Fibroblast of lung (primary cell): ENCODE measurements around the gene VPS13C. TPM values are rescaled to one million over a fixed set of nuclear protein-coding genes. Genes with fewer than 3 reads are reported as not detected.

Experiments used
- DNase-seq, 2 donors: peaks; one replicate each; pipeline versions ENCODE4 v3.0.0 to v3.0.0-alpha.2; 2010; ENCODE audit warnings: low read depth in 2 of 2
- H2AFZ ChIP-seq: 2 replicates; pipeline ENCODE4 v1.5.1; 2012; ENCODE audit warnings: low read length, control low read depth, inconsistent platforms
- H3K27ac ChIP-seq: 2 replicates; pipeline ENCODE4 v1.5.1; 2011; ENCODE audit warnings: low read length, control low read depth; ENCODE audit not compliant: insufficient read depth
- H3K27me3 ChIP-seq: 2 replicates; pipeline ENCODE4 v1.5.1; 2011; ENCODE audit warnings: mild to moderate bottlenecking, low read length; ENCODE audit not compliant: control insufficient read depth, insufficient read depth
- H3K36me3 ChIP-seq: 2 replicates; pipeline ENCODE4 v1.5.1; 2011; ENCODE audit warnings: low read length; ENCODE audit not compliant: control insufficient read depth, insufficient read depth
- H3K4me1 ChIP-seq: 2 replicates; pipeline ENCODE4 v1.5.1; 2011; ENCODE audit warnings: low read length; ENCODE audit not compliant: control insufficient read depth, insufficient read depth; ENCODE audit errors: extremely low read depth
- H3K4me2 ChIP-seq: 2 replicates; pipeline ENCODE4 v1.5.1; 2011; ENCODE audit warnings: low read length, control low read depth; ENCODE audit not compliant: insufficient read depth; ENCODE audit errors: extremely low read depth
- H3K4me3 ChIP-seq, 4 experiments: fragments of 200-600 bp in 1 of 4; sonication (generic) in 1 of 4; replicated peaks in 1 of 4; 2 replicates each; pipeline ENCODE4 v1.5.1; 2011 to 2016; ENCODE audit warnings: low read length in 4 of 4, low read depth in 3 of 4, mild to moderate bottlenecking in 3 of 4, control low read depth in 2 of 4, inconsistent platforms in 1 of 4, mixed read lengths in 1 of 4; ENCODE audit not compliant: insufficient read depth in 1 of 4; ENCODE audit errors: control extremely low read depth in 1 of 4
- H3K79me2 ChIP-seq: 2 replicates; pipeline ENCODE4 v1.5.1; 2012; ENCODE audit warnings: mild to moderate bottlenecking, low read length, inconsistent platforms; ENCODE audit not compliant: control insufficient read depth, insufficient read depth
- H3K9ac ChIP-seq: 2 replicates; pipeline ENCODE4 v1.5.1; 2011; ENCODE audit warnings: mild to moderate bottlenecking, low read length, control low read depth; ENCODE audit not compliant: insufficient read depth
- H3K9me3 ChIP-seq: 2 replicates; pipeline ENCODE4 v1.5.1; 2012; ENCODE audit warnings: low read depth, low read length; ENCODE audit not compliant: control insufficient read depth, insufficient read depth
- H4K20me1 ChIP-seq: 2 replicates; pipeline ENCODE4 v1.5.1; 2011; ENCODE audit warnings: low read length; ENCODE audit not compliant: control insufficient read depth, insufficient read depth; ENCODE audit errors: extremely low read depth
- CTCF ChIP-seq, 2 donors: IDR thresholded peaks in 1 of 2; conservative IDR thresholded peaks in 1 of 2; 1 replicate in 1 of 2; 2 replicates in 1 of 2; pipeline ENCODE4 v1.5.1; 2011 to 2012; ENCODE audit warnings: low read length in 2 of 2, control low read depth in 1 of 2, inconsistent platforms in 1 of 2, low read depth in 1 of 2, mild to moderate bottlenecking in 1 of 2
- EZH2 ChIP-seq: IDR thresholded peaks from 2 replicates; pipeline ENCODE4 v1.5.1; 2012; ENCODE audit warnings: low read length, control low read depth, mild to moderate bottlenecking; ENCODE audit errors: missing control alignments
- polyA plus RNA-seq, 2 donors: library from polyadenylated mRNA; depleted of rRNA in 1 of 2; stranded (reverse) in 1 of 2; unstranded in 1 of 2; fragments of >200 nt; gene quantifications; 2 replicates each; pipeline ENCODE4 v1.2.1, GENCODE V29; 2011 to 2012; ENCODE audit warnings: missing spikeins in 1 of 2
- total RNA-seq: library from RNA; depleted of rRNA; stranded (reverse); fragments of >200 nt; gene quantifications from 2 replicates; pipeline ENCODE4 v1.2.1, GENCODE V29; 2014

VPS13C gene
- total and polyA plus RNA-seq, 2 donors (not counting 1 experiment from before 2014, with no cell fraction given): 19.6 to 82.7 TPM

- Histone ChIP-seq H3K27me3 (no peaks in the 10 kb centered on the region), H2AFZ (no peak overlapping the region), H3K9me3 (no peaks in the 10 kb centered on the region), H3K9ac (no peak overlapping the region), H3K79me2 (no peaks in the 10 kb centered on the region), H3K4me1 (no peaks in the 10 kb centered on the region), H3K4me2 (no peak overlapping the region), H3K4me3 (no peak overlapping the region), H4K20me1 (no peaks in the 10 kb centered on the region), H3K27ac (no peak overlapping the region), H3K36me3 (no peaks in the 10 kb centered on the region)
- TF ChIP-seq EZH2 (no peak), CTCF (conservative IDR thresholded peaks at IDR 0.05 in 1 of 2, IDR thresholded peaks at IDR 0.05 in 1 of 2; ENCODE audit: low read depth in 1 of 2, low read length in 2 of 2) (no peak)
- DNase-seq: no peak
Observed at GRCh38 chr15:61892140-61892539, 168.1 kb downstream of the VPS13C start.

DNA sequence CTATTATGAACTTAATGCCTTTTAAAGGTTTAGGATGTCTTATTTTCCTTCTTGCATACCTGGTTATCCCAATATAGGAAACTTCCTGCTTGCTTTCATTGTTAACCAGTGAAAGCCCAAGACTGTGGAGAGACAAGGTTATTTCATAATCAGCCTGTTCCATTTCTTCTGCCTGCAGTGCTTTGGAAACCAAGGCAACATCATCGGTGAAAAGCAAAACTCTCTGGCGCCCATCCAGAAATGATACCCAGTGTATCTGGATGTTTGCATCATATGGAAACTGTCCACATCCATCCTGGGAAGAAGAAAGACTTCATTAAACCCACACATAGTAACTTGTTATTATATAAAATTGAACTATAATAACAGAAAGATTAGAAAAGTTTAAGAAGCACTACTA, 170.1 kb downstream of the VPS13C start:
- Histone ChIP-seq H3K4me2 (no peak overlapping the region), H3K9ac (no peak overlapping the region), H3K4me3 (no peak overlapping the region), H4K20me1 (no peaks in the 10 kb centered on the region), H2AFZ (no peak overlapping the region), H3K4me1 (no peaks in the 10 kb centered on the region), H3K27me3 (no peaks in the 10 kb centered on the region), H3K36me3 (no peaks in the 10 kb centered on the region), H3K9me3 (no peaks in the 10 kb centered on the region), H3K79me2 (no peaks in the 10 kb centered on the region), H3K27ac (no peak overlapping the region)
- TF ChIP-seq CTCF (conservative IDR thresholded peaks at IDR 0.05 in 1 of 2, IDR thresholded peaks at IDR 0.05 in 1 of 2; ENCODE audit: low read depth in 1 of 2, low read length in 2 of 2): no peak
- TF ChIP-seq EZH2: no peak
- no peak for DNase-seq

GRCh38 chr15:61889706-61890105, 170.5 kb downstream of the VPS13C start:
- H3K79me2 ChIP-seq: no peaks in the 10 kb centered on the region
- no peaks in the 10 kb centered on the region for H4K20me1 ChIP-seq
- H3K9ac ChIP-seq: no peak overlapping the region
- H3K4me2 ChIP-seq: no peak overlapping the region
- H3K4me1 ChIP-seq: no peaks in the 10 kb centered on the region
- no peak for TF ChIP-seq CTCF (conservative IDR thresholded peaks at IDR 0.05 in 1 of 2, IDR thresholded peaks at IDR 0.05 in 1 of 2; ENCODE audit: low read depth in 1 of 2, low read length in 2 of 2)
- TF ChIP-seq EZH2: no peak
- no peak overlapping the region for H3K4me3 ChIP-seq
- H2AFZ ChIP-seq: no peak overlapping the region
- H3K36me3 ChIP-seq: no peaks in the 10 kb centered on the region
- DNase-seq: no peak
- no peak overlapping the region for H3K27ac ChIP-seq
- H3K9me3 ChIP-seq: no peaks in the 10 kb centered on the region
- no peaks in the 10 kb centered on the region for H3K27me3 ChIP-seq
